Parathyroid adenoma (tissue), 2 donors: Measurements from ENCODE around the gene ATE1.

Experiments used
- H2AFZ ChIP-seq: fragments of 300-600 bp; sonication (generic); one replicate; pipeline ENCODE4 v1.7.0; 2017; ENCODE audit warnings: antibody characterized with exemption, mild to moderate bottlenecking
- H3K27ac ChIP-seq: fragments of 300-600 bp; sonication (generic); one replicate; pipeline ENCODE4 v1.7.0; 2017
- H3K27me3 ChIP-seq: fragments of 300-600 bp; sonication (generic); one replicate; pipeline ENCODE4 v1.7.0; 2017; ENCODE audit warnings: low read length; ENCODE audit not compliant: control insufficient read depth, insufficient read depth
- H3K36me3 ChIP-seq: fragments of 300-600 bp; sonication (generic); one replicate; pipeline ENCODE4 v1.7.0; 2017; ENCODE audit warnings: low read length; ENCODE audit not compliant: control insufficient read depth, insufficient read depth
- H3K4me1 ChIP-seq: fragments of 300-600 bp; sonication (generic); one replicate; pipeline ENCODE4 v1.7.0; 2017; ENCODE audit warnings: control low read depth
- H3K4me2 ChIP-seq: fragments of 300-600 bp; sonication (generic); one replicate; pipeline ENCODE4 v1.7.0; 2017; ENCODE audit warnings: low read length
- H3K4me3 ChIP-seq: fragments of 300-600 bp; sonication (generic); one replicate; pipeline ENCODE4 v1.7.0; 2017; ENCODE audit warnings: low read depth, low read length
- H3K79me2 ChIP-seq: fragments of 300-600 bp; sonication (generic); one replicate; pipeline ENCODE4 v1.7.0; 2017; ENCODE audit warnings: control low read depth
- H3K9ac ChIP-seq: fragments of 300-600 bp; sonication (generic); one replicate; pipeline ENCODE4 v1.7.0; 2017; ENCODE audit warnings: mild to moderate bottlenecking
- H3K9me3 ChIP-seq: fragments of 300-600 bp; sonication (generic); one replicate; pipeline ENCODE4 v1.7.0; 2017; ENCODE audit warnings: low read length; ENCODE audit not compliant: control insufficient read depth
- TF ChIP-seq, protein P1 (sequence below): fragments of 300-600 bp; sonication (generic); IDR thresholded peaks from one replicate; pipeline ENCODE4 v1.7.0; 2017; ENCODE audit warnings: antibody characterized with exemption, mild to moderate bottlenecking
- donor health status: primary hyperparathyroidism.

ATE1 gene

DNA sequence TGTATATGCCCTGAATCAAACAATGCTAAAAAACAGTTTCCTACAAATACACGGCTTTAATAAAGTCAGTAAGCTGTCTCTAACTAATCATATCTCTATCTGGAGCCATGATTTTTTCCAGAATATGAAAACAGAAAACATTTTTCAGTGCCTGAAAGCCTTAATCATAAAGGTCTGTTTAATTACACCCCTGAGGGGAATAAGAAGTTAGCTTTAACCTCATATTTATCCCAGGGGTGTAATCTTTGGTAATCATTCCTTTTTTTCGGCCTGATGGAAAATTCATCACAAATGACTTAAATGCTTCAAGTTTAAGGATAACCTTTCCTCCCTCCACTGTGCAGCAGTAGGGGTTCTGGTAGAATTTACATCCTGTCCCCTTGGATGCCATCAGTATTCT is 124.2 kb downstream of the ATE1 start:
- TF ChIP-seq, protein P1, sequence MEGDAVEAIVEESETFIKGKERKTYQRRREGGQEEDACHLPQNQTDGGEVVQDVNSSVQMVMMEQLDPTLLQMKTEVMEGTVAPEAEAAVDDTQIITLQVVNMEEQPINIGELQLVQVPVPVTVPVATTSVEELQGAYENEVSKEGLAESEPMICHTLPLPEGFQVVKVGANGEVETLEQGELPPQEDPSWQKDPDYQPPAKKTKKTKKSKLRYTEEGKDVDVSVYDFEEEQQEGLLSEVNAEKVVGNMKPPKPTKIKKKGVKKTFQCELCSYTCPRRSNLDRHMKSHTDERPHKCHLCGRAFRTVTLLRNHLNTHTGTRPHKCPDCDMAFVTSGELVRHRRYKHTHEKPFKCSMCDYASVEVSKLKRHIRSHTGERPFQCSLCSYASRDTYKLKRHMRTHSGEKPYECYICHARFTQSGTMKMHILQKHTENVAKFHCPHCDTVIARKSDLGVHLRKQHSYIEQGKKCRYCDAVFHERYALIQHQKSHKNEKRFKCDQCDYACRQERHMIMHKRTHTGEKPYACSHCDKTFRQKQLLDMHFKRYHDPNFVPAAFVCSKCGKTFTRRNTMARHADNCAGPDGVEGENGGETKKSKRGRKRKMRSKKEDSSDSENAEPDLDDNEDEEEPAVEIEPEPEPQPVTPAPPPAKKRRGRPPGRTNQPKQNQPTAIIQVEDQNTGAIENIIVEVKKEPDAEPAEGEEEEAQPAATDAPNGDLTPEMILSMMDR = no peak
- Histone ChIP-seq H3K79me2 (no peaks in the 10 kb centered on the region), H3K4me3 (no peak overlapping the region), H3K4me2 (no peak overlapping the region), H3K4me1 (no peaks in the 10 kb centered on the region), H3K36me3 (no peaks in the 10 kb centered on the region), H3K27me3 (no peaks in the 10 kb centered on the region), H3K9me3 (no peaks in the 10 kb centered on the region), H3K27ac (no peak overlapping the region), H2AFZ (no peak overlapping the region), H3K9ac (no peak overlapping the region)

DNA sequence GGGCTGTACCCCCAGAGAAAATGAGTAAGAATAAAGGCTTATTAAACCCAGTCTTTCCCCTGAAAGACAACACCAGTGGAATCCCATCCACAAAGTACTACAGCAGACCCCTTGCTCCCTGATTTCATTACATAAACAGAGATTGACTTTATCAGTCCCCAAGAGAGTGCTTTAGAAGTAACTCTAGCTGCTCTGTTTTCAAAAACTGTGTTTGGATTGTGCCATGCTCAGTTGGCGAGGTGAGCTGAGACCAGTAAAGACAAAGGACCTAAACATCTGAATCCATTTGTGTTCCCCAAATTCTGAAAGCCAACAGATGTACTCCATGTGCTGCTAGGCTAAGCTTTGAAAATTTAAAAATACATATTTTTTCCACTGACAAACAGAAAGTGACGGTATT is 127.0 kb downstream of the ATE1 start:
- Histone ChIP-seq H3K27ac (no peak overlapping the region), H3K27me3 (no peaks in the 10 kb centered on the region)

DNA sequence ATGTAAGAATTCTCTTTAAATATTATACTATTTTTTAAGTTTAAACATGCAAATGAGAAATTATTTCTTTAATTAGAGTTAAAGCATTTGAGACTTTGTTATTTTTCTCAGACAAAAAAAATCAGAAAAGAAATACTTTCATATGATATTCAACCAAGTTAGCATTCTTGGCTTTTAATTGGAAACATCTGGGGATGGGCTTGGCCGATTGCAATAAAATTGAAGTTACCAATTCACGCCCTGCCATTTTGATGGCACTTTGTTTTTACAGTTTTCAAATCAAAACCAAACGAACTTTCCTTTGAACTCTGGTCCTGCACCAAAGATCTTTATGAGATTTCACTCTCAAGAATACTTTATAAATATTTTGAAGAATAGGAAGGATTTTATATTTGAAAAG is 127.7 kb downstream of the ATE1 start:
- H3K9me3 ChIP-seq = no peaks in the 10 kb centered on the region
- H3K79me2 ChIP-seq = no peaks in the 10 kb centered on the region
- no peak overlapping the region for H2AFZ ChIP-seq
- no peak overlapping the region for H3K4me2 ChIP-seq
- H3K4me3 ChIP-seq = no peak overlapping the region
- no peak overlapping the region for H3K27ac ChIP-seq
- H3K27me3 ChIP-seq = no peaks in the 10 kb centered on the region
- no peaks in the 10 kb centered on the region for H3K4me1 ChIP-seq
- no peak overlapping the region for H3K9ac ChIP-seq
- TF ChIP-seq, protein P1 = no peak
- no peaks in the 10 kb centered on the region for H3K36me3 ChIP-seq

More for the DNA sequence above, 127.0 kb downstream of the ATE1 start:
- no peaks in the 10 kb centered on the region for H3K36me3 ChIP-seq
- no peak overlapping the region for H3K4me2 ChIP-seq
- no peak overlapping the region for H2AFZ ChIP-seq
- no peaks in the 10 kb centered on the region for H3K9me3 ChIP-seq
- no peaks in the 10 kb centered on the region for H3K79me2 ChIP-seq
- H3K4me3 ChIP-seq = no peak overlapping the region
- no peak overlapping the region for H3K9ac ChIP-seq
- H3K4me1 ChIP-seq = no peaks in the 10 kb centered on the region
- TF ChIP-seq, protein P1 = no peak

DNA sequence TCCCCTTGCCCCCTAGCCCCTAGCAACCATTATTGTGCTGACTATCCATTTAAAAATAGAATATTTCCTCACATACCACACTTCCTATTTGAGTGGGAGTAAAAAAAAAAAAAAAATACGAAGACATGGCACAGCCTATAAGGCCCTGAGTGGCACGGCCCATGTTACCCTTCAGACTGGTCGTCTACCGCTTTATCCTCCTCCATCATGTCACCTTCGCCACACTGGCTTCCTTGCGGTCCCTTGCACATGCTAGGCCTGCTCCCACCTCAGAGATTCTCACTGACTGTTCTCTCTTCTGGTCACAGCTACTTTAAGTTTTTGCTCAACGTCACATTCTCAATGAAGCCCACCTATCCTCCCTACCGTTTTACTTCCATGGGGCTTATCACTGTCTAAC is 130.3 kb downstream of the ATE1 start:
- TF ChIP-seq, protein P1 = no peak
- Histone ChIP-seq H3K79me2 (no peaks in the 10 kb centered on the region), H3K4me2 (no peak overlapping the region), H3K4me3 (no peak overlapping the region), H3K9ac (no peak overlapping the region), H3K27ac (no peak overlapping the region), H3K9me3 (no peaks in the 10 kb centered on the region), H3K4me1 (no peaks in the 10 kb centered on the region), H3K27me3 (no peaks in the 10 kb centered on the region), H2AFZ (no peak overlapping the region), H3K36me3 (no peaks in the 10 kb centered on the region)

DNA sequence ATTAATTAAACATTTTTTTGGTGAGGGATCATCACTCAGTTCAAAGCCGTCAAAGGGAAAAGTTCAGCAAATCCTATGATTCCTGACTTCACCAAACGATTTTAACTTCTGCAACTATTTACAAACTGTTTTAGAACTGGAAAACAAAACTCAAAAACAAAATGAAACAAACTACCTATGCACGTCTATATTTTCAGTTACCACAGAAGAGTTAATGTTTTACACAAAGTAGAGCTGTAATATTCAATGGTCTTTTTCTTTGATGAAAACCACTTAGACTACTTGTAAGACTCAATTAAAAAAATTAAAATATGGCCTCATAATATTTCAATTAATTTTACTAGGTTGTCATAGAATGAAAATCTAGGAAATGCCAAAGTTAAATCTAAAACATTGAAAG is 131.5 kb downstream of the ATE1 start:
- Histone ChIP-seq H3K9me3 (no peaks in the 10 kb centered on the region), H3K36me3 (no peaks in the 10 kb centered on the region), H3K4me3 (no peak overlapping the region), H3K27ac (no peak overlapping the region), H3K4me1 (no peaks in the 10 kb centered on the region), H3K4me2 (no peak overlapping the region), H3K27me3 (no peaks in the 10 kb centered on the region), H3K79me2 (no peaks in the 10 kb centered on the region), H3K9ac (no peak overlapping the region), H2AFZ (no peak overlapping the region)
- TF ChIP-seq, protein P1 = no peak
